ENCODE data around the gene KDM3A.

The KDM3A gene

GRCh38 chr2:86520153-86520552 is 79.0 kb downstream of the KDM3A start:
- no peak for DNase-seq

- no peak for DNase-seq
Measured at GRCh38 chr2:86521922-86522321, 80.8 kb downstream of the KDM3A start.

- DNase-seq = no peak
Measured at GRCh38 chr2:86522711-86523110, 81.5 kb downstream of the KDM3A start.

GRCh38 chr2:86523491-86523890 is 82.3 kb downstream of the KDM3A start:
- DNase-seq = no peak

- DNase-seq = no peak
Measured at GRCh38 chr2:86525421-86526340, 84.5 kb downstream of the KDM3A start.

- DNase-seq = no peak
Measured at GRCh38 chr2:86533589-86533988, 92.4 kb downstream of the KDM3A start.

- DNase-seq = no peak
Measured at GRCh38 chr2:86541334-86541733, 100.2 kb downstream of the KDM3A start.

Measured in NCI-H69 (cell line).